Measurements from ENCODE around the gene METTL13.
"Not testable (repeated sequence)": the region's sequence is repeated elsewhere in the genome, so short reads cannot be mapped to it uniquely, and the experiment has no call there.

METTL13 gene

GRCh38 chr1:171769754-171770153 is 11.7 kb upstream of the METTL13 start:
- no peak for DNase-seq (ENCODE audit: low spot score)

- no peak for DNase-seq (ENCODE audit: low spot score)
These were observed 9.1 kb upstream of the METTL13 start for GRCh38 chr1:171772312-171772711.

DNA sequence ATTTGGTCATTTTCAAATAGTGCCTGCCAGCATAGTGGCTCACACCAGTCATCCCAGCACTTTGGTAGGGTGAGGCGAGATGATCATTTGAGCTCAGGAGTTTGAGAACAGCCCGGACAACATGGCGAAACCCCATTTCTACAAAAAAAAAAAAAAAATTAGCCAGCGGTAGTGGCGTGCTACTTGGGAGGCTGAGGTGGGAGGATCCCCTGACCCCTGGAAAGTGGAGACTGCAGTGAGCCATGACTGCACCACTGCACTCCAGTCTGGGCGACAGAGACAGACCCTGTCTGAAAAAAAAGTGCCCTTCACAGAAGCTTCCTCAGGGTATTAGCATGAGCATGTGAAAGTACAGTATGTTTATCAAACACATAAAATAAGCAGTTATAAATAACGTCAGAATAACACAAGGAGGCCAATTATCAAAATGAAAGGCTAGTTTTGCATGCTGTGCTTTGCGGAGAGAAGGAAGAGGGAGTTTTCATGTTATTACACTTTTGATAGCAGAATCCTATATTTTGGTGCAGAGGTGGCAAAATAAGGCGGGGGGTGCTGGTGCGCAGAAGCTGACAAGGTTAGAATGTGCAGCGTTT is 781 bp upstream of the METTL13 start:
- DNase-seq (ENCODE audit: low spot score): no peak

GRCh38 chr1:171783816-171784530 is 2.5 kb downstream of the METTL13 start:
- no peak for DNase-seq (ENCODE audit: low spot score)

DNA sequence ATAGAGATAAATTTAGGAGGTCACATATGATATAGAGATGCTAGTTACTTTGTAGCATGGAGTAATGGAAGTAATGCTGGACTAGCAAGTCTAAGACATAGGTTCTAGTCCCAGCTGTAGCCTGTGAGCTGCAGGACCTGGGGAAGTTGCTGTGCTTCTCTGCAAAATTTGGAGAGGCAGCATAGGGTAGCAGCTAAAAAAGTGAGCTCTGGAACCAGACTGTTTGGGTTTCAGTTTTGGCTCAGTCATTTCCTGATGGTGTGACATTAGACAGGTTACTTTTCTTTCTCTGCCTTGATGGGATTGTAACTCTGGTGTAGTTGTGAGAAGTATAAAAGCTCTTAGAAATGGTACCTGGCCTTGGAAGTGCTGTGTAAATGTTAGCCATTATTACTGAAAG is 3.3 kb downstream of the METTL13 start:
- no peak for DNase-seq (ENCODE audit: low spot score)

GRCh38 chr1:171785766-171786165 is 4.3 kb downstream of the METTL13 start:
- DNase-seq (ENCODE audit: low spot score): no peak

DNA sequence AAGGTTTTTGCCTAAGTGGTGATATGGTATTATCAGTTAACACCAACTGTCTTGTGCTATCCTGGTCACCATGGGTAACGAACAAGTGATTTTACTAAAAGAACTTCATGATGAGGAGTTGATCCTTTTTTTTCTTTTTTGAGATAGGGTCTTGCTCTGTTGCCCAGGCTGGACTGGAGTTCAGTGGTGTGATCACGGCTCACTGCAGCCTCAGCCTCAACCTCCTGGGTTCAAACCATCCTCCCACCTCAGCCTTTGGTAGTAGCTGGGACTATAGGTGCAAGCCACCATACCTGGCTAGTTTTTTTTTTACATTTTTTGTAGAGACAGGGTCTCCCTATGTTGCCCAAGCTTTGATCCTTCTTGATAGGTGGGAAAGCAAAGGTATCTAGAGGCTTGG is 5.1 kb downstream of the METTL13 start:
- DNase-seq (ENCODE audit: low spot score): no peak

DNA sequence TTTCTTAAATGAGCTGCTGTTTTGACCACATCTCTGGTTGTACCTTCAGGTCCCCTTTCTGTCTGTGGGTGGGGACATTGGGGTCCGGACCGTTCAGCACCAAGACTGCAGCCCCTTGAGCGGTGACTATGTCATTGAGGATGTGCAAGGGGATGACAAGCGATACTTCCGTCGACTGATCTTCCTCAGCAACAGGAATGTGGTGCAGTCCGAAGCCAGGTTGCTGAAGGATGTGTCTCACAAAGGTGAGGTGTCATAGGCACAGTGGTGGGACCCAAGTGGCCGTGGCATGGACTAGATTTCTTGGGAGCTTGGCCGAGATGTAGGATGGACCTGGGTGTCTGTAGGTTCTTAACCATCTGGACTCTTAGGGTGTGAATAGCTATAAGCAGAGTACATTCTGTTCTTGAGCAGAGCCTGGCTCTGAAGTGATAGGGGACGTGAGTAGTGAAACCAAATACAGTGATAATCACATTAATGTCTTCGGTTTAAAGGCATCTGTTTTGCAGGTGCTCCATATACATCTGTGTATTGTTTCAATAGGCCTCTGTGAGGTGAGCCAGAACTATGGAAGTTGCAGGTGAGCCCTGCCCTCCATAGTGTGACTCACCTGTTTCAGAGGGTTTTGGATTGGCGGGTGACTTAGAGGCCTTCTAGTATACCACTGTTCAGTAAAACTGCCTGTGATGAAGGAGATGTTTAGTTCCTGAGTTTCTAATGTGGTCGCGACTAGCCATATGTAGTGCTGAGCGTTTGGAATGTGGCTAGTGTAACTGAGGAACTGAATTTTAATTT is 6.4 kb downstream of the METTL13 start:
- DNase-seq (ENCODE audit: low spot score): no peak

DNA sequence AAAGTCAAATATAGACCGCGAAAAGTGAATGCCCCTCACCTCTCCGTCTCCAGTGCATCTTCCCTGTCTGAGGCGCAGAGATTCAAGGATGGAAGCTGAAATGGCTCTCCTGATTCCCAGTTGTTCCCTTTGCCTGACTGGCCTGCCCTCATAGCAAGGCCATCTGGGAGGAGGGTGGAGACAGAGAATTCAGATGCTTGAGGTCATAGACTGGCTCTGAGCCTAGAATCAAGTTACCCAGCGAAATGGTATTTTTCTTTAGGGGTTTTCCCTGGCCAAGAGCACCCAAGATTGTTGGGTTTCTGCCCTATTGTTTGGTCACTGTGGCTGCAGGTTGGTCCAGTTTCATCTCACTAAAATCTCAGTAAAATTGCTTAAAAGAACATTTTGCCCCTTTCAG is 7.2 kb downstream of the METTL13 start:
- DNase-seq (ENCODE audit: low spot score): no peak

DNA sequence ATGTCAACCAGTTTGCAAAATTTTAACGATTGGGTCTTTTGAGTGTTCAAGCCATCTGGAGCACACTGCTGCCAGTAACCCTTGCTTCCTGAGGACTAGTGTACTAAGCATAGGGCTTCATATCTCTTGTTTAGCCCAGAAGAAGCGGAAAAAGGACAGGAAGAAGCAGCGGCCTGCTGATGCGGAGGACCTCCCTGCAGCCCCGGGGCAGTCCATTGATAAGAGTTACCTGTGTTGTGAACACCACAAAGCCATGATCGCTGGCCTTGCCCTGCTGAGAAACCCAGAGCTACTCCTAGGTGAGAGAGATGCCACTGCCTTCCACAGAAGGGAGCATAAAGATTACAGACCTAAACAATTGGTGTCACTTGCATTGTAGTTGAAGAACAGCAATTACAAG is 8.9 kb downstream of the METTL13 start:
- DNase-seq (ENCODE audit: low spot score): no peak

- no peak for DNase-seq (ENCODE audit: low spot score)
These were observed 11.4 kb downstream of the METTL13 start for GRCh38 chr1:171792656-171793369.

GRCh38 chr1:171793636-171794035 is 12.2 kb downstream of the METTL13 start:
- DNase-seq (ENCODE audit: low spot score): no peak

GRCh38 chr1:171794085-171794484 is 12.6 kb downstream of the METTL13 start:
- DNase-seq (ENCODE audit: low spot score): no peak

DNA sequence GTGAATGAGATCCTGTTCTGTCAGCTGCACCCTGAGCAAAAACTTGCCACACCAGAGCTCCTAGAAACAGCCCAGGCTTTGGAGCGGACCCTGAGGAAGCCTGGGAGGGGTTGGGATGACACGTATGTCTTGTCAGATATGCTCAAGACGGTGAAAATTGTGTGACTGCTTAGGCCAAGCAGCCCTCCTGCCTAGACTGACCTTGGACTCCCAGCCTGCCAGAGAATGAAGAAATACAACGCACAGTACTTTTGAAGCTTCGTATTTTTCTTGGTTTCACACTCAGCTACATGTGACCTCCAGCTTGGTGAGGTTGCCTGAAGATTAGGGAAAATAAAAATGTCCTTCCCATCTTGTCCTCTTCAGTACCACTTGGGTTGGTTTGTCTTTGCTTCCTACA is 15.1 kb downstream of the METTL13 start:
- DNase-seq (ENCODE audit: low spot score): no peak

DNA sequence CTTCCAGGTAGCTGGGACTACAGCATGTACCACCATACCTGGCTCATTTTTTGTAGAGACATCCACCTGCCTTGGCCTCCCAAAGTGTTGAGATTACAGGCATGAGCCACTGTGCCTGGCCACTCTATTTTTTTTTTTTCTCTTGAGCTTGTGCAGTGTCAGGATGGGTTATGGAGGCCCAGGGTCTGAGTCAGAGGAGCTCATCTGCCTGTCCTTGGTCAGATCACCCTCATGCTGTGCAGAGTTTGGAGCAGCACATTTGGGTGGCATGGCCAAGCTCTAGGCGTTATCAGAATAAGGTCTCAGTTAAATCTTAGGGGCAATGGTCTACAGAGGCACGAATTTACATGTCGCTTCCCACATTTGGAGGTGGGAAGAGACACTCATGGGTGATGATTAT is 16.9 kb downstream of the METTL13 start:
- no peak for DNase-seq (ENCODE audit: low spot score)

DNA sequence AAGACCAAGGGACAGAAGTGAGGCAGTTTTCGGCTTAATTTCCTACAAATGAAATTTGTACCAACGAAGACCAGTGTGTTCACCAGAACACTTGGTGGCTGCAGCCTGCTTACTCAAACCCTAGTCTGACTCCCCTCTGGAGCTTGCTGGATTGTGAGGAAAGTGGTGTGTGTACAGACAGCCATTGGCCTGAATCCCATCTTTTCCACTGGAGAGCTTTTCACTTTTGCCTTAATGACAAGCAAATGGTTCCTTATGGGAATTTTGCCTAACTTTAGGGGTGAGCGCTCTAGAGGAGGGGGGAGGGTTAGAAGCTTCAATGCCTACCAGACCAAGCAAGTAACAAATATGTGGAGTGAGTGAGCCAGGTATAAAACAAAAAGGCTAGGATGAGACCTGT is 17.3 kb downstream of the METTL13 start:
- DNase-seq (ENCODE audit: low spot score): no peak

DNA sequence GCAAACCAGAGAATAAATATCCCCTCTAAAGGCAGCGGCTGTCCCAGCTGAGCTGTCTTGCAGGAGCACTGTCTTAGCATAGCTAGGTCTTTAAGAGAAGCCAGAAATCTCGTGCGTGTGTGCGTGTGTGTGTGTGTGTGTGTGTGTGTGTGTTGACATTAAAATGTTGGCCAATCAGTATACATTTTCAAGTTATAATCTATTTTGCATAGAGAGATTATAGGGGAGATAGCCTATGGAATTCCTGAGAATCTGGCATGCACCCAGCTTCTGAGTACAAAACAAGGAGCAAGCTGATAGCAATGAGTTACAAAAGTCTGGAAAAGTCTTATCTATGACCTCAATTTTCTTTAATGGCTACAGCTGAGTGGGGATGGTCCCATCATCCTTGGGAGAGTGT is 17.7 kb downstream of the METTL13 start:
- DNase-seq (ENCODE audit: low spot score): no peak

GRCh38 chr1:171799698-171800097 is 18.2 kb downstream of the METTL13 start:
- DNase-seq (ENCODE audit: low spot score): not testable (repeated sequence)

- DNase-seq (ENCODE audit: low spot score): no peak
These were observed 18.9 kb downstream of the METTL13 start for GRCh38 chr1:171800342-171800741.

GRCh38 chr1:171800851-171801250 is 19.4 kb downstream of the METTL13 start:
- DNase-seq (ENCODE audit: low spot score): no peak

- peak; percentile 77 for DNase-seq (ENCODE audit: low spot score)
These were observed 20.0 kb downstream of the METTL13 start for GRCh38 chr1:171801487-171801891.

- DNase-seq (ENCODE audit: low spot score): no peak
These were observed 20.7 kb downstream of the METTL13 start for GRCh38 chr1:171802207-171802606.

- no peak for DNase-seq (ENCODE audit: low spot score)
These were observed 21.6 kb downstream of the METTL13 start for GRCh38 chr1:171803045-171803444.
